ENCODE measurements around the gene FRMPD4. TPM values are rescaled to one million over a fixed set of nuclear protein-coding genes. Genes with fewer than 3 reads are reported as not detected.

FRMPD4 gene
- total and polyA plus RNA-seq, 10 of the 15 experiments (the other 5 are each of a cell fraction or from before 2014, with no cell fraction given): not detected

DNA sequence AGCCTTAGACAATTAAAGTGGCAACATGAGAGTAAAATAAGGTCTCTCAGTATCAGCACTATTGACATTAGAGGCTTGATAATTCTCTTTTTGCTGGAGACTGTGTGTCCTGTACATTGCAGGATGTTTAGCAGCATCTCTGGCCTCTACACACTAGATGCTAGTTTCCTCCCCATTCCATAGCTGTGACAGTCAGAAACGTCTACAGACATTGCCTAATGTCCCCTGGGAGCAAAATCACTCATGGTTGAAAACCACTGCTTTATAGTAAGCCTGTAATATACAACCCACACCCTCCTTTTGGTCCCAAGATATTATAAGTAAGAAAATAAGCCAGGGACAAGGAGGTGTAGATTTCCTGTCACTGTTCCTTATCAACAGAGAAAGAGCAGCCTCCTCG, 166.0 kb downstream of the FRMPD4 start (continued):
- no peak for TF ChIP-seq POLR2AphosphoS2 (IDR thresholded peaks at IDR 0.05; ENCODE audit: low read depth, low read length)
- TF ChIP-seq TAF1 (IDR thresholded peaks at IDR 0.05; ENCODE audit: borderline replicate concordance, low read depth, low read length): no peak

DNA sequence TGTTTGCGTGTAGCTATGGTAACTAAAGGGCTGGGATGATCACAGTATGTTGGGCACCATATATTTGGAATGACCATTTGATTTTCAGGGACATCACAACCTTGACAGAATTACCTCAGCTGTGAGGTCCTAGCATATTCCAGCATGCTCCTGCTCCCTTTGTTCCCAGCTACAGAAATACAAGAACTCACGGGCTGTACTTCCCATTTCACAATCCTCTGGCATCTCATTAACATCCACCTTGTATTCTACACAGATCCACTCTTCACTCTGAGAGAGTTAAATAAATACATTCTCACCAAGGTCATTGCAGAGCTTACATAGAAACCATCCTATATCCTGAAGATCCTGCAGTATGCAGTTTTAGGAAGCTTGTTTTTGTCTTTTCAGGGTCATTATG, 169.7 kb downstream of the FRMPD4 start:
- no peak overlapping the region for H2AFZ ChIP-seq (ENCODE audit: control insufficient read depth, low read depth, low read length)
- 0% methylated on average over 2 of the region's 2 CpGs for WGBS (ENCODE audit: insufficient coverage, insufficient replicate concordance, low lambda C conversion rate, missing lambda C conversion rate)
- H3K27ac ChIP-seq (ENCODE audit: control insufficient read depth, insufficient read depth): no peak overlapping the region
- no peak overlapping the region for H3K4me2 ChIP-seq (ENCODE audit: control insufficient read depth, insufficient read depth)
- no peaks in the 10 kb centered on the region for H4K20me1 ChIP-seq (ENCODE audit: control insufficient read depth, insufficient read depth)
- in situ Hi-C loops (cut with MboI) (no loop called here), intact Hi-C loops (cut with micrococcal nuclease; ENCODE audit: unreplicated experiment) (no loop called here)
- H3K4me3 ChIP-seq: no peak overlapping the region
- H3K9me3 ChIP-seq (replicated peaks; ENCODE audit: control insufficient read depth, insufficient read depth, low read length): no peaks in the 10 kb centered on the region
- ATAC-seq: no peak
- H3K4me1 ChIP-seq (ENCODE audit: control insufficient read depth, insufficient read depth, low read length): no peaks in the 10 kb centered on the region
- H3K36me3 ChIP-seq (ENCODE audit: control insufficient read depth in 2 of 2, insufficient read depth in 2 of 2, low read length in 1 of 2): no peaks in the 10 kb centered on the region
- TF ChIP-seq NBN (IDR thresholded peaks at IDR 0.05): no peak
- H3K27me3 ChIP-seq (replicated peaks in 1 of 2; ENCODE audit: control insufficient read depth in 2 of 2, insufficient read depth in 2 of 2, low read length in 1 of 2): no peaks in the 10 kb centered on the region; a peak in 1 of 4 replicates
- DNase-seq (ENCODE audit: low read depth, low spot score): no peak
- POLR2A ChIA-PET: no interaction called here
- SMC1A ChIA-PET (ENCODE audit: uncharacterized antibody, unreplicated experiment): interaction anchor here (0.9 kb wide), 1 partner anchor 47 kb away, joined by 4 read pairs; no protein-coding TSS in a partner anchor
- RAD21 ChIA-PET (ENCODE audit: unreplicated experiment): no interaction called here
- BruUV-seq (replicated peaks): no TSS peak
- no peak overlapping the region for H3K9ac ChIP-seq (ENCODE audit: control insufficient read depth, insufficient read depth, low read length)
- H3K79me2 ChIP-seq (ENCODE audit: control insufficient read depth, insufficient read depth, low read length): no peaks in the 10 kb centered on the region
- no peak for FAIRE-seq
- CTCF ChIA-PET: no interaction called here

DNA sequence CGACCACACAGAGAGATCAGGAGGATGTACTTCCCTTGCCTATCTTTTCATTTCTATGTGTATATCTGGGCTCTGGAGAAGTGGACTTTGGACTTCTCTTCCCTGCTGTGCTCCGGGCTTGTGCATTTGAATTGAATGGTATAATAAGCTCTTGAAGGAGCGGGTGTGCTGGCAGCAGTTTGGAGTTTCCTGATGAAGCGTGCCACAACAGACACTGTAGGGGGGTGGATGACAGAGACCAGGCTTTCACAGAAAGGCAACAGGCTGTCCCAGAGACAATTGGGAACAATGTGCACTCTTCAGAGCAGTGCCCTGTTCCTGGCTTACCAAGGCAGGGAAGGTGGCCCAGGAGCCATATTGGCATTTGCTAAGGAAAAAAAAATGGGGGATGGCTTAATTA, 170.1 kb downstream of the FRMPD4 start:
- Histone ChIP-seq H3K9me3 (replicated peaks; ENCODE audit: control insufficient read depth, insufficient read depth, low read length) (no peaks in the 10 kb centered on the region), H3K9ac (ENCODE audit: control insufficient read depth, insufficient read depth, low read length) (no peak overlapping the region), H3K27ac (ENCODE audit: control insufficient read depth, insufficient read depth) (no peak overlapping the region), H2AFZ (ENCODE audit: control insufficient read depth, low read depth, low read length) (no peak overlapping the region), H3K4me3 (no peak overlapping the region), H3K27me3 (replicated peaks in 1 of 2; ENCODE audit: control insufficient read depth in 2 of 2, insufficient read depth in 2 of 2, low read length in 1 of 2) (no peaks in the 10 kb centered on the region; a peak in 1 of 4 replicates), H3K36me3 (ENCODE audit: control insufficient read depth in 2 of 2, insufficient read depth in 2 of 2, low read length in 1 of 2) (no peaks in the 10 kb centered on the region), H4K20me1 (ENCODE audit: control insufficient read depth, insufficient read depth) (no peaks in the 10 kb centered on the region), H3K79me2 (ENCODE audit: control insufficient read depth, insufficient read depth, low read length) (no peaks in the 10 kb centered on the region), H3K4me1 (ENCODE audit: control insufficient read depth, insufficient read depth, low read length) (no peaks in the 10 kb centered on the region), H3K4me2 (ENCODE audit: control insufficient read depth, insufficient read depth) (no peak overlapping the region)
- ChIA-PET CTCF (no interaction called here), SMC1A (ENCODE audit: uncharacterized antibody, unreplicated experiment) (interaction anchor here (0.9 kb wide), 1 partner anchor 47 kb away, joined by 4 read pairs; no protein-coding TSS in a partner anchor), POLR2A (no interaction called here), RAD21 (ENCODE audit: unreplicated experiment) (no interaction called here)
- ATAC-seq: no peak
- intact Hi-C loops (cut with micrococcal nuclease; ENCODE audit: unreplicated experiment): no loop called here
- BruUV-seq (replicated peaks): no TSS peak
- no peak for DNase-seq (ENCODE audit: low read depth, low spot score)
- FAIRE-seq: no peak
- in situ Hi-C loops (cut with MboI): no loop called here
- WGBS (ENCODE audit: insufficient coverage, insufficient replicate concordance, low lambda C conversion rate, missing lambda C conversion rate): 18% methylated on average over 4 of the region's 4 CpGs
- TF ChIP-seq, protein P1, sequence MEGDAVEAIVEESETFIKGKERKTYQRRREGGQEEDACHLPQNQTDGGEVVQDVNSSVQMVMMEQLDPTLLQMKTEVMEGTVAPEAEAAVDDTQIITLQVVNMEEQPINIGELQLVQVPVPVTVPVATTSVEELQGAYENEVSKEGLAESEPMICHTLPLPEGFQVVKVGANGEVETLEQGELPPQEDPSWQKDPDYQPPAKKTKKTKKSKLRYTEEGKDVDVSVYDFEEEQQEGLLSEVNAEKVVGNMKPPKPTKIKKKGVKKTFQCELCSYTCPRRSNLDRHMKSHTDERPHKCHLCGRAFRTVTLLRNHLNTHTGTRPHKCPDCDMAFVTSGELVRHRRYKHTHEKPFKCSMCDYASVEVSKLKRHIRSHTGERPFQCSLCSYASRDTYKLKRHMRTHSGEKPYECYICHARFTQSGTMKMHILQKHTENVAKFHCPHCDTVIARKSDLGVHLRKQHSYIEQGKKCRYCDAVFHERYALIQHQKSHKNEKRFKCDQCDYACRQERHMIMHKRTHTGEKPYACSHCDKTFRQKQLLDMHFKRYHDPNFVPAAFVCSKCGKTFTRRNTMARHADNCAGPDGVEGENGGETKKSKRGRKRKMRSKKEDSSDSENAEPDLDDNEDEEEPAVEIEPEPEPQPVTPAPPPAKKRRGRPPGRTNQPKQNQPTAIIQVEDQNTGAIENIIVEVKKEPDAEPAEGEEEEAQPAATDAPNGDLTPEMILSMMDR (IDR thresholded peaks at IDR 0.05 in 2 of 3, conservative IDR thresholded peaks at IDR 0.05 in 1 of 3; ENCODE audit: control insufficient read depth in 2 of 3, extremely low read depth in 1 of 3, insufficient read depth in 1 of 3, low read depth in 3 of 3, low read length in 3 of 3): no peak
- TF ChIP-seq, protein P2, sequence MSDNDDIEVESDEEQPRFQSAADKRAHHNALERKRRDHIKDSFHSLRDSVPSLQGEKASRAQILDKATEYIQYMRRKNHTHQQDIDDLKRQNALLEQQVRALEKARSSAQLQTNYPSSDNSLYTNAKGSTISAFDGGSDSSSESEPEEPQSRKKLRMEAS (IDR thresholded peaks at IDR 0.05; ENCODE audit: low read depth, low read length): no peak
- no peak for TF ChIP-seq MTA3 (IDR thresholded peaks at IDR 0.05; ENCODE audit: borderline replicate concordance, low read length)
- no peak for TF ChIP-seq ESRRA (IDR thresholded peaks at IDR 0.05; ENCODE audit: low read length)

Measured in GM12878 (cell line).